HepG2 (cell line): ENCODE measurements around the gene CYB5D1. TPM values are rescaled to one million over a fixed set of nuclear protein-coding genes. Genes with fewer than 3 reads are reported as not detected.

Experiments
- KDM4B ChIP-seq: sonication (generic); formaldehyde crosslinking; IDR thresholded peaks from 2 replicates; pipeline ENCODE4 v1.4.0; 2020; ENCODE audit warnings: missing genetic modification reagents
- MIER3 ChIP-seq: IDR thresholded peaks from 2 replicates; pipeline ENCODE4 v1.6.1; 2016; ENCODE audit warnings: missing compliant biosample characterization, borderline replicate concordance
- NFIC ChIP-seq: IDR thresholded peaks from 2 replicates; pipeline ENCODE4 v1.6.1; 2012; ENCODE audit warnings: mild to moderate bottlenecking, low read length, inconsistent platforms
- SPEN ChIP-seq: sonication (generic); formaldehyde crosslinking; IDR thresholded peaks from 2 replicates; pipeline ENCODE4 v1.5.1; 2020; ENCODE audit warnings: low read depth, mild to moderate bottlenecking, missing genetic modification reagents
- YEATS4 ChIP-seq: sonication (generic); formaldehyde crosslinking; IDR thresholded peaks from 2 replicates; pipeline ENCODE4 v1.4.0; 2020; ENCODE audit warnings: missing genetic modification reagents, borderline replicate concordance
- ZNF674 ChIP-seq: sonication (generic); formaldehyde crosslinking; IDR thresholded peaks from 2 replicates; pipeline ENCODE4 v1.5.0; 2020; ENCODE audit warnings: low read depth, mild to moderate bottlenecking, missing genetic modification reagents
- polyA plus RNA-seq, 8 experiments: library from polyadenylated mRNA; depleted of rRNA in 3 of 8; stranded (reverse) in 7 of 8; unstranded in 1 of 8; fragments of >200 nt; fragmentation: Illumina TruSeq in 4 of 8; extraction: Trizol in 4 of 8; gene quantifications; 2 replicates each; pipeline versions ENCODE4 v1.2.1 to v1.2.3, GENCODE V29; 2011 to 2016; ENCODE audit warnings: low read depth in 4 of 8, missing spikeins in 1 of 8, mixed read lengths in 1 of 8; ENCODE audit not compliant: insufficient read depth in 1 of 8
- total RNA-seq, 5 experiments: library from RNA; depleted of rRNA; stranded (reverse); fragments of >200 nt; fragmentation: Illumina TruSeq; extraction: Trizol; gene quantifications; 2 replicates each; pipeline ENCODE4 v1.2.3, GENCODE V29; 2016; ENCODE audit warnings: low read depth in 1 of 5
- TF ChIP-seq, protein P1 (sequence below): sonication (generic); formaldehyde crosslinking; IDR thresholded peaks from 2 replicates; pipeline ENCODE4 v1.4.0; 2020; ENCODE audit warnings: mild to moderate bottlenecking, missing genetic modification reagents
- TF ChIP-seq, protein P2 (sequence below): sonication (generic); formaldehyde crosslinking; conservative IDR thresholded peaks from 2 replicates; pipeline ENCODE4 v1.4.0; 2020; ENCODE audit warnings: missing genetic modification reagents
- TF ChIP-seq, protein P3 (sequence below): sonication (generic); formaldehyde crosslinking; IDR thresholded peaks from 2 replicates; pipeline ENCODE4 v1.8.0; 2022; ENCODE audit warnings: low read depth, missing genetic modification reagents
- TF ChIP-seq, protein P4 (sequence below): sonication (generic); formaldehyde crosslinking; IDR thresholded peaks from 2 replicates; pipeline ENCODE4 v1.4.0; 2020; ENCODE audit warnings: missing genetic modification reagents
- TF ChIP-seq, protein P5 (sequence below): sonication (generic); formaldehyde crosslinking; IDR thresholded peaks from 2 replicates; pipeline ENCODE4 v1.8.0; 2022; ENCODE audit warnings: missing genetic modification reagents, mild to moderate bottlenecking, inconsistent platforms, borderline replicate concordance
- TF ChIP-seq, protein P6 (sequence below): sonication (generic); formaldehyde crosslinking; IDR thresholded peaks from 2 replicates; pipeline ENCODE4 v1.5.1; 2020; ENCODE audit warnings: mild to moderate bottlenecking, missing genetic modification reagents, moderate library complexity

Gene CYB5D1
- total and polyA plus RNA-seq, 2 of the 13 experiments (the other 11 are each of a cell fraction or from before 2014, with no cell fraction given), result 8.9 to 17.0 TPM

DNA sequence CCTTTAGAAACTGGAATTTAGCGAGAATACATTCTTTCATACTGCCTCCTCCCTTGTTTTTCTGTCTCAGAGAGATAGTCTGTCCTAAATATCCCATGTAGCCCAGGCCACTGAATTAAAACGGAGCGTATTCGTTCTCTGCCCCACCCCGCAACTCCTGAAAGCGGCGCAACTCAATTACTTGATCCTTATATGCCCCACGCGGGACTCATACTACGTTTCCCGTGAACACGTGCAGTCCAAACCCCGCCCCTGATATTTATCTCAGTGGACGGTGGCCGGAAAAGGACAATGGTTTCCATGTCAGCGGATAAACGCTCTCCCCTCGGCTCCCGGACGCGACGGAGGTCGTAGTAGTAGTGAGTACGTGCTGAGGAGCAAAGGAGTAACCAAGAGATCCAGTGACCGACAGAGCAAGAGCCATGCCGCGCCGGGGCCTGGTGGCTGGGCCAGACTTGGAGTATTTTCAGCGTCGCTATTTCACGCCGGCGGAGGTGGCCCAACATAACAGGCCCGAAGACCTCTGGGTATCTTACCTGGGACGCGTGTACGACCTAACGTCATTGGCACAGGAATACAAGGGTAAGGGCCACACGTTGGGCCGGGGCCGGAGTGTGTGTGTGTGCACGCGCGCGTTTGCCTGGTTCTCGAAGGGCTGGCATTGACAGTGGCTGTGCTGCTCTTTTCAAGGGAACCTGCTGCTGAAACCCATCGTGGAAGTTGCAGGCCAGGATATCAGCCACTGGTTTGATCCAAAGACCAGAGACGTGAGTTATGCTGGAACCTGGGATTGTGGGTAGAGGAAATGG is at the start of gene CYB5D1 (continued):
- TF ChIP-seq, protein P1, sequence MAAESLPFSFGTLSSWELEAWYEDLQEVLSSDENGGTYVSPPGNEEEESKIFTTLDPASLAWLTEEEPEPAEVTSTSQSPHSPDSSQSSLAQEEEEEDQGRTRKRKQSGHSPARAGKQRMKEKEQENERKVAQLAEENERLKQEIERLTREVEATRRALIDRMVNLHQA (CRISPR knock-in tag), result no peak
- TF ChIP-seq, protein P2, sequence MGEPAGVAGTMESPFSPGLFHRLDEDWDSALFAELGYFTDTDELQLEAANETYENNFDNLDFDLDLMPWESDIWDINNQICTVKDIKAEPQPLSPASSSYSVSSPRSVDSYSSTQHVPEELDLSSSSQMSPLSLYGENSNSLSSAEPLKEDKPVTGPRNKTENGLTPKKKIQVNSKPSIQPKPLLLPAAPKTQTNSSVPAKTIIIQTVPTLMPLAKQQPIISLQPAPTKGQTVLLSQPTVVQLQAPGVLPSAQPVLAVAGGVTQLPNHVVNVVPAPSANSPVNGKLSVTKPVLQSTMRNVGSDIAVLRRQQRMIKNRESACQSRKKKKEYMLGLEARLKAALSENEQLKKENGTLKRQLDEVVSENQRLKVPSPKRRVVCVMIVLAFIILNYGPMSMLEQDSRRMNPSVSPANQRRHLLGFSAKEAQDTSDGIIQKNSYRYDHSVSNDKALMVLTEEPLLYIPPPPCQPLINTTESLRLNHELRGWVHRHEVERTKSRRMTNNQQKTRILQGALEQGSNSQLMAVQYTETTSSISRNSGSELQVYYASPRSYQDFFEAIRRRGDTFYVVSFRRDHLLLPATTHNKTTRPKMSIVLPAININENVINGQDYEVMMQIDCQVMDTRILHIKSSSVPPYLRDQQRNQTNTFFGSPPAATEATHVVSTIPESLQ, result no peak
- TF ChIP-seq SPEN (CRISPR knock-in tag) (peak; percentile 21; the same call in 1 of the 2 replicates), MIER3 (CRISPR knock-in tag) (peak; percentile 33; the same call in 1 of the 2 replicates), NFIC (peak; percentile 34; the same call in 1 of the 2 replicates), YEATS4 (CRISPR knock-in tag) (peak; percentile 52; the same call in 1 of the 2 replicates), ZNF674 (CRISPR knock-in tag) (no peak), KDM4B (CRISPR knock-in tag) (no peak)
- TF ChIP-seq, protein P3, sequence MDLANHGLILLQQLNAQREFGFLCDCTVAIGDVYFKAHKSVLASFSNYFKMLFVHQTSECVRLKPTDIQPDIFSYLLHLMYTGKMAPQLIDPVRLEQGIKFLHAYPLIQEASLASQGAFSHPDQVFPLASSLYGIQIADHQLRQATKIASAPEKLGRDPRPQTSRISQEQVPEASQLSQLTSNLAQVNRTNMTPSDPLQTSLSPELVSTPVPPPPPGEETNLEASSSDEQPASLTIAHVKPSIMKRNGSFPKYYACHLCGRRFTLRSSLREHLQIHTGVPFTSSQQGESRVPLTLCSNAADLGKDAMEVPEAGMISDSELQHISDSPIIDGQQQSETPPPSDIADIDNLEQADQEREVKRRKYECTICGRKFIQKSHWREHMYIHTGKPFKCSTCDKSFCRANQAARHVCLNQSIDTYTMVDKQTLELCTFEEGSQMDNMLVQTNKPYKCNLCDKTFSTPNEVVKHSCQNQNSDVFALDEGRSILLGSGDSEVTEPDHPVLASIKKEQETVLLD (CRISPR knock-in tag), result no peak
- TF ChIP-seq, protein P4, sequence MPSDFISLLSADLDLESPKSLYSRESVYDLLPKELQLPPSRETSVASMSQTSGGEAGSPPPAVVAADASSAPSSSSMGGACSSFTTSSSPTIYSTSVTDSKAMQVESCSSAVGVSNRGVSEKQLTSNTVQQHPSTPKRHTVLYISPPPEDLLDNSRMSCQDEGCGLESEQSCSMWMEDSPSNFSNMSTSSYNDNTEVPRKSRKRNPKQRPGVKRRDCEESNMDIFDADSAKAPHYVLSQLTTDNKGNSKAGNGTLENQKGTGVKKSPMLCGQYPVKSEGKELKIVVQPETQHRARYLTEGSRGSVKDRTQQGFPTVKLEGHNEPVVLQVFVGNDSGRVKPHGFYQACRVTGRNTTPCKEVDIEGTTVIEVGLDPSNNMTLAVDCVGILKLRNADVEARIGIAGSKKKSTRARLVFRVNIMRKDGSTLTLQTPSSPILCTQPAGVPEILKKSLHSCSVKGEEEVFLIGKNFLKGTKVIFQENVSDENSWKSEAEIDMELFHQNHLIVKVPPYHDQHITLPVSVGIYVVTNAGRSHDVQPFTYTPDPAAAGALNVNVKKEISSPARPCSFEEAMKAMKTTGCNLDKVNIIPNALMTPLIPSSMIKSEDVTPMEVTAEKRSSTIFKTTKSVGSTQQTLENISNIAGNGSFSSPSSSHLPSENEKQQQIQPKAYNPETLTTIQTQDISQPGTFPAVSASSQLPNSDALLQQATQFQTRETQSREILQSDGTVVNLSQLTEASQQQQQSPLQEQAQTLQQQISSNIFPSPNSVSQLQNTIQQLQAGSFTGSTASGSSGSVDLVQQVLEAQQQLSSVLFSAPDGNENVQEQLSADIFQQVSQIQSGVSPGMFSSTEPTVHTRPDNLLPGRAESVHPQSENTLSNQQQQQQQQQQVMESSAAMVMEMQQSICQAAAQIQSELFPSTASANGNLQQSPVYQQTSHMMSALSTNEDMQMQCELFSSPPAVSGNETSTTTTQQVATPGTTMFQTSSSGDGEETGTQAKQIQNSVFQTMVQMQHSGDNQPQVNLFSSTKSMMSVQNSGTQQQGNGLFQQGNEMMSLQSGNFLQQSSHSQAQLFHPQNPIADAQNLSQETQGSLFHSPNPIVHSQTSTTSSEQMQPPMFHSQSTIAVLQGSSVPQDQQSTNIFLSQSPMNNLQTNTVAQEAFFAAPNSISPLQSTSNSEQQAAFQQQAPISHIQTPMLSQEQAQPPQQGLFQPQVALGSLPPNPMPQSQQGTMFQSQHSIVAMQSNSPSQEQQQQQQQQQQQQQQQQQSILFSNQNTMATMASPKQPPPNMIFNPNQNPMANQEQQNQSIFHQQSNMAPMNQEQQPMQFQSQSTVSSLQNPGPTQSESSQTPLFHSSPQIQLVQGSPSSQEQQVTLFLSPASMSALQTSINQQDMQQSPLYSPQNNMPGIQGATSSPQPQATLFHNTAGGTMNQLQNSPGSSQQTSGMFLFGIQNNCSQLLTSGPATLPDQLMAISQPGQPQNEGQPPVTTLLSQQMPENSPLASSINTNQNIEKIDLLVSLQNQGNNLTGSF (CRISPR knock-in tag), result no peak
- TF ChIP-seq, protein P5, sequence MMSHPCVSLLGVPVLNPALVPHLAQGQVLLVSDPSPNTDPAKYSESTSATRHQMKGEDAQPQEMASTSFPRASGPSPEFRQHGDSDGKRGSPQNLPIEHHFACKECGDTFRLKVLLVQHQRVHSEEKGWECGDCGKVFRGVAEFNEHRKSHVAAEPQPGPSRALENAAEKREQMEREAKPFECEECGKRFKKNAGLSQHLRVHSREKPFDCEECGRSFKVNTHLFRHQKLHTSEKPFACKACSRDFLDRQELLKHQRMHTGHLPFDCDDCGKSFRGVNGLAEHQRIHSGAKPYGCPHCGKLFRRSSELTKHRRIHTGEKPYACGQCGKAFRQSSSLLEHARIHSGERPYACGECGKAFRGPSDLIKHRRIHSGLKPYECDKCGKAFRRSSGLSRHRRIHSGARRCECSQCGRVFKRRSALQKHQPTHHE (CRISPR knock-in tag), result no peak
- TF ChIP-seq, protein P6, sequence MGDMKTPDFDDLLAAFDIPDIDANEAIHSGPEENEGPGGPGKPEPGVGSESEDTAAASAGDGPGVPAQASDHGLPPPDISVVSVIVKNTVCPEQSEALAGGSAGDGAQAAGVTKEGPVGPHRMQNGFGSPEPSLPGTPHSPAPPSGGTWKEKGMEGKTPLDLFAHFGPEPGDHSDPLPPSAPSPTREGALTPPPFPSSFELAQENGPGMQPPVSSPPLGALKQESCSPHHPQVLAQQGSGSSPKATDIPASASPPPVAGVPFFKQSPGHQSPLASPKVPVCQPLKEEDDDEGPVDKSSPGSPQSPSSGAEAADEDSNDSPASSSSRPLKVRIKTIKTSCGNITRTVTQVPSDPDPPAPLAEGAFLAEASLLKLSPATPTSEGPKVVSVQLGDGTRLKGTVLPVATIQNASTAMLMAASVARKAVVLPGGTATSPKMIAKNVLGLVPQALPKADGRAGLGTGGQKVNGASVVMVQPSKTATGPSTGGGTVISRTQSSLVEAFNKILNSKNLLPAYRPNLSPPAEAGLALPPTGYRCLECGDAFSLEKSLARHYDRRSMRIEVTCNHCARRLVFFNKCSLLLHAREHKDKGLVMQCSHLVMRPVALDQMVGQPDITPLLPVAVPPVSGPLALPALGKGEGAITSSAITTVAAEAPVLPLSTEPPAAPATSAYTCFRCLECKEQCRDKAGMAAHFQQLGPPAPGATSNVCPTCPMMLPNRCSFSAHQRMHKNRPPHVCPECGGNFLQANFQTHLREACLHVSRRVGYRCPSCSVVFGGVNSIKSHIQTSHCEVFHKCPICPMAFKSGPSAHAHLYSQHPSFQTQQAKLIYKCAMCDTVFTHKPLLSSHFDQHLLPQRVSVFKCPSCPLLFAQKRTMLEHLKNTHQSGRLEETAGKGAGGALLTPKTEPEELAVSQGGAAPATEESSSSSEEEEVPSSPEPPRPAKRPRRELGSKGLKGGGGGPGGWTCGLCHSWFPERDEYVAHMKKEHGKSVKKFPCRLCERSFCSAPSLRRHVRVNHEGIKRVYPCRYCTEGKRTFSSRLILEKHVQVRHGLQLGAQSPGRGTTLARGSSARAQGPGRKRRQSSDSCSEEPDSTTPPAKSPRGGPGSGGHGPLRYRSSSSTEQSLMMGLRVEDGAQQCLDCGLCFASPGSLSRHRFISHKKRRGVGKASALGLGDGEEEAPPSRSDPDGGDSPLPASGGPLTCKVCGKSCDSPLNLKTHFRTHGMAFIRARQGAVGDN, result peak; percentile 89
